CD4-positive, alpha-beta T cell treated with Interleukin-15 for 1 hour (primary cell): ENCODE results near the gene MAP3K4.

Source experiments
- DNase-seq: peaks from one replicate; pipeline ENCODE4 v3.0.0-alpha.2; 2020

MAP3K4 gene

GRCh38 chr6:161038229-161039031, 46.9 kb downstream of the MAP3K4 start:
- DNase-seq: no peak

GRCh38 chr6:161041274-161041673, 49.7 kb downstream of the MAP3K4 start:
- DNase-seq: no peak

GRCh38 chr6:161044335-161044734, 52.8 kb downstream of the MAP3K4 start:
- no peak for DNase-seq

- DNase-seq: no peak
These were observed 57.1 kb downstream of the MAP3K4 start for GRCh38 chr6:161048641-161049040.

- no peak for DNase-seq
These were observed 58.7 kb downstream of the MAP3K4 start for GRCh38 chr6:161050134-161050765.

- no peak for DNase-seq
These were observed 61.5 kb downstream of the MAP3K4 start for GRCh38 chr6:161053103-161053502.

- DNase-seq: no peak
These were observed 63.3 kb downstream of the MAP3K4 start for GRCh38 chr6:161054876-161055275.

- no peak for DNase-seq
These were observed 64.9 kb downstream of the MAP3K4 start for GRCh38 chr6:161056451-161056850.

- DNase-seq: no peak
These were observed 65.8 kb downstream of the MAP3K4 start for GRCh38 chr6:161057103-161058091.

- no peak for DNase-seq
These were observed 67.2 kb downstream of the MAP3K4 start for GRCh38 chr6:161058741-161059140.

- DNase-seq: no peak
These were observed 70.0 kb downstream of the MAP3K4 start for GRCh38 chr6:161061576-161061975.

- DNase-seq: no peak
These were observed 73.3 kb downstream of the MAP3K4 start for GRCh38 chr6:161064915-161065314.

- no peak for DNase-seq
These were observed 74.9 kb downstream of the MAP3K4 start for GRCh38 chr6:161066511-161066910.

GRCh38 chr6:161067749-161068148, 76.2 kb downstream of the MAP3K4 start:
- DNase-seq: no peak

- DNase-seq: no peak
These were observed 76.8 kb downstream of the MAP3K4 start for GRCh38 chr6:161068321-161068741.

GRCh38 chr6:161073930-161074329, 82.4 kb downstream of the MAP3K4 start:
- DNase-seq: no peak

- DNase-seq: no peak
These were observed 83.0 kb downstream of the MAP3K4 start for GRCh38 chr6:161074496-161075121.

GRCh38 chr6:161076181-161076677, 84.7 kb downstream of the MAP3K4 start:
- peak; percentile 54 for DNase-seq

- DNase-seq: peak; percentile 46
These were observed 88.1 kb downstream of the MAP3K4 start for GRCh38 chr6:161079566-161080262.

- no peak for DNase-seq
These were observed 88.8 kb downstream of the MAP3K4 start for GRCh38 chr6:161080263-161080970.

GRCh38 chr6:161082215-161082614, 90.6 kb downstream of the MAP3K4 start:
- no peak for DNase-seq
